HG03520 (cell line): ENCODE results near the gene OR10H2.
"Not testable (repeated sequence)": the region's sequence is repeated elsewhere in the genome, so short reads cannot be mapped to it uniquely, and the experiment has no call there.

Source experiments
- ATAC-seq: cut with Tn5 transposase; IDR thresholded peaks from one replicate; pipeline ENCODE4 v1.9.1; 2021; ENCODE audit warnings: mild to moderate bottlenecking, moderate library complexity; ENCODE audit not compliant: unreplicated experiment

Gene OR10H2, protein sequence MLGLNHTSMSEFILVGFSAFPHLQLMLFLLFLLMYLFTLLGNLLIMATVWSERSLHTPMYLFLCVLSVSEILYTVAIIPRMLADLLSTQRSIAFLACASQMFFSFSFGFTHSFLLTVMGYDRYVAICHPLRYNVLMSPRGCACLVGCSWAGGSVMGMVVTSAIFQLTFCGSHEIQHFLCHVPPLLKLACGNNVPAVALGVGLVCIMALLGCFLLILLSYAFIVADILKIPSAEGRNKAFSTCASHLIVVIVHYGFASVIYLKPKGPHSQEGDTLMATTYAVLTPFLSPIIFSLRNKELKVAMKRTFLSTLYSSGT

DNA sequence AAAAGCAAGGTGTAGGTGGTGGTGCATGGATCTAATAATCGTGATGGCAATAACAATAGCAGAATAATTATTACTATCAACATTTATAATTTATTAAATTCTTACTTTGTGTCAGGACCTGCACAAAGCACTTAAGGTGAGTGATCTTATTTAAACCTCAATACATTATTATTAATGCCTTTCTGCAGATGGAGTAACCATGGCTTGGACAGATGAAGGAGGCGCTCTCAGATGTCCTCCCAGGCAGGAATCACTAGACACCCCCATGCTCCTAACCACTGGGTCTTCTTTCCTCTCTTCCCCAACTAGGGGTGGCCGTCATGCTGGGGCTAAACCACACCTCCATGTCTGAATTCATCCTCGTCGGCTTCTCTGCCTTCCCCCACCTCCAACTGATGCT is at the start of gene OR10H2:
Gene OR10H2, plus strand, starts transcription at position 301 of the 400 bp plus-strand sequence. Its CDS starts 20 bp downstream, at position 321.
- ATAC-seq = no peak

DNA sequence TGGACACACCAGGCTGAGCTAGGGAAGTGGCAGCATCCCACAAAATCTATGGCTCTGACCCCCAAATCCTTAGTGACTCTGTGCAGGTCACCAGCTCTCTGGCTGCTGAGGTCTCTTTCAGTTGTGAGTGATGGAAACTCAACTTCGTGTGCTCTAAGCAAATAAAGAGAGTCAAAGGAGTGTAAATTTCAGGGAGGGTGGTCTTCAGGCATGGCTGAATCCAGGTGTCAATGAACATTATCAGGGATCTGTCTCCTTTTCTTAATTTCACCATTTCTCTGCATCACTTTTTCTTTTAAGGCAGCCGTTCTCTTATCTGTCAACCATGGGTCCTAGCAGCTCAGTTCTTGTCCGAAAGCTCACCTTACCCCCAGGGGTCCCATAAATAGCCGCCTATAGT is 48.7 kb upstream of the OR10H2 start:
- no peak for ATAC-seq

DNA sequence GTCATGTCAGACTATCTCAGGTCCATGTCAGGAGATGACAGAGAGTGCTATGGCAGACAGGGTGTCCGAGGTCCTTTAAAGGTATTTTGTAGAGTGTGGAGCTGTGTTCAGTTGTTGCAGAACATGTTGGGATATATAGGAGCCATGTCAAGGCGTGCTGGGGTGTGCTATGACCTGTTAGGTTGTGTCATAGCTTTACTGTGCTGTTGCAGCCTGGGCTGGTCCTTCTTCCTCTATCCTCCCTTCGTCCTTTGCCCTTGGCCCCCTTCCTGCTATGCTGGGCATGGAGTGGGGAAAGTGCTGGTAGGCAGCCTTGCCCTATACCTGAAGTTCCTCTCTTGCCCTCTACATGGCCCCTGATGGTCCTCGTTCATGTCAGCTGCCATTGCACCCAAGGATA is 48.0 kb upstream of the OR10H2 start:
- not testable (repeated sequence) for ATAC-seq

DNA sequence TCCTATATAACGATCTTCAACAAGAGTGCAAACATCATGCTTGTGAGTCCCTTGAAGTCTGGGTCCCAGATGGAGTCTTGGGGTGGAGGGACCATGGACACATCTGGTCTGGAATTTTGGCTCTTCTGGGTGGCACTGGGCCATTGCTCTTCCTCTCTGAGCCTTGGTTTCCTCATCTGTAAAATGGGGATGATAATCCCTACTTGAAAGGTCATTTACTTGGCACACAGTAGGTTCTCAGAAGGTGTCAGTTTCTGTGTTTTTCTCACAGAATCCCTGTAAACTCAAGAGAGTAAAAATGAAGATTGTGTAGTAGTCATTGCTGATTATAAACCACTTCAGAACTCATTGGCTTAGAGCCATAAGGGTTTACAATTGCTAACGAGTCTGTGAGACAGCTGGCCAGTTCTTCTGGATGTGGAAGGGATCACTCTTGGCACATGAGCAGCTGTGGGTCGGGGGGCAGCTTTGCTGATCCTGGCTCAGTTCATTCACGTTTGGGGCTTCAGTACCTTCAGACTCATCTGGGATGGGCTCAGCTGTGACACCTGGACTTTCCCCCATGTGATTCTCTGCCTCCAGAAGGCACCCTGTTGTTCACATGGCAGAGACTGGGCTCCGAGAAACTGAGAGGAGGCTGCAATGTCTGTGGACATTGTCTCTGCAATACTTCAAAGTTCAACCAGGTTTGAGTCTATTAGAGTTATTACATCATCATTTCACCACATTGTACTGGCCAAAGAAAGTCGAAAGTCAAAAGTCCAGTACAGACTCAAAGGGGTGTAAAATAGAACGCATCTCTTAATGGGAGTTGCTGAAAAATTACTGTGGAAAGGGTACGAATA is 47.1 kb upstream of the OR10H2 start:
- ATAC-seq = no peak

DNA sequence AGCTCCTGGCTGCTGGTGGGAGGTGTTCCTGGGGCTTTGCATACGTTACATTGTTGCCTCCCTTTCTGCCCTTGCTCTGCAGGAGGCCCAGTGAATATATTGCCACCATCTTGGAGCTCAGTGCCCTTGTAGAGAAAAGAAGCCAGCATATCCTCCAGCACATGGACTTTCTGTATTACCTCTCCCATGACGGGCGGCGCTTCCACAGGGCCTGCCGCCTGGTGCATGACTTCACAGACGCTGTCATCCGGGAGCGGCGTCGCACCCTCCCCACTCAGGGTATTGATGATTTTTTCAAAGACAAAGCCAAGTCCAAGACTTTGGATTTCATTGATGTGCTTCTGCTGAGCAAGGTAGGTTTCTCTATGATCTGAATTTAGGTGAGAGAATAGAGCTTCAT is 44.4 kb upstream of the OR10H2 start:
- ATAC-seq = no peak

DNA sequence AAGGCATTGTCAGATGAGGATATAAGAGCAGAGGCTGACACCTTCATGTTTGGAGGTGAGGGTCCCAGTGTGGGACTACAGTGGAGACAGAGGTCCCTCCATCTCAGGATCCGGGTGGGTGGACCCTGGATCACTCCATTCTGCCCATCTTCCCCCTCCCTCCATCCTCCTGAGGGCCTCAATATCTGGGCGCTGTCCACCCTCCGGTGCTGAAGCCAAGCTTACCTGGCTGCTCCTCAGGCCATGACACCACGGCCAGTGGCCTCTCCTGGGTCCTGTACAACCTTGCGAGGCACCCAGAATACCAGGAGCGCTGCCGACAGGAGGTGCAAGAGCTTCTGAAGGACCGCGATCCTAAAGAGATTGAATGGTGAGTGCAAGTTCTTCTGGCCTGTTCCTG is 43.0 kb upstream of the OR10H2 start:
- ATAC-seq = no peak

DNA sequence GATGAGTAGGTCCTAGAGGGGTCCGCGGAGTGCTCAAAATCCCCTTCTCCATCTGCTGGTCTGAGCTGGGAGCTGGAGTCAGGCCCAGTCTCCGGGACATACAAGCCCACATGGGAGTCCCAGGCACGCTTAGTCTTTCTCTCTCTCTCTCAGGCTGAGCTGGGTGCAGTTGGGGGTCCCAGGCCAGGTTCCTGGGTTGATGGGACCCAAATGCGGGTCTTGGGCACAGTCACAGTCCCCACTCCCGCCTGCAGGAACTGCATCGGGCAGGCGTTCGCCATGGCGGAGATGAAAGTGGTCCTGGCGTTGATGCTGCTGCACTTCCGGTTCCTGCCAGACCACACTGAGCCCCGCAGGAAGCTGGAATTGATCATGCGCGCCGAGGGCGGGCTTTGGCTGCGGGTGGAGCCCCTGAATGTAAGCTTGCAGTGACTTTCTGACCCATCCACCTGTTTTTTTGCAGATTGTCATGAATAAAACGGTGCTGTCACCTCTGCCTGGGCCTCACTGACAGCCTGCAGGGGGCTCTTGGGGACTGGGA is 31.1 kb upstream of the OR10H2 start:
- no peak for ATAC-seq

DNA sequence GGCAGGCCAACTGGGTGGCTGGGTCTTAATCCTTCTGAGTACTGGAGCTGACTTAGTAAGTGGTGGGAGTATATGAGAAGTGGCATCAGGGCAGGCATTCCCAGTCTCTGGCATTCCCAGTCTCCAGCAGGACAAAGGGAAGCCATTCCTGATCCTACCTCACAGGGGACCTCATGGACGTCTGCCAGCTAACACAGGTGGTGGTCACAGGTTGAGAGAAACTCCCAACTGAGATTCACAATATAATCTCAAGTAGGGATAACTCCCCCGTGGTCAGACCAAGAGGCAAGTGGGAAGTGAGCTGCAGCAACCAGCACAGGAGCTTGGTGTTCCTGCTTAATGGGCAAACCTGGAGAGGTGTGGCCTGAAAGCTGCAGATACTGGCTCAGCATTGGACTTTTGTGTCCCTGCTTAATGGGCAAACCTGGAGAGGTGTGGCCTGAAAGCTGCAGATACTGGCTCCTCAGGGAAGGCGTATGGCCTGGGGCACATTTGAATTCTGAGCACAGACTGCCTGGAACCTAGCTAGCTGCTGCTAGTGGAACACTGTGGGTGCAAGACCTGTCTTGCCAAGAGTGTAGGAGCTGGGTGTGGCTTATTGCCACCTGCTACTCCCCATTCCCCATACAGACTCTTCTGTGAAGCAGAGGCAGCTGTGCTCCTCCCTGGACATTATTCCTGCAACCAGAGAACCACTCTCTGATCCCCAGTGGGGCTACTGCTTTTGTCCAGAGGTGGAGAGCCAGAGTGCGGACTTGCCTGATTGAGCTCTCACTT is 25.9 kb upstream of the OR10H2 start:
- ATAC-seq = no peak

DNA sequence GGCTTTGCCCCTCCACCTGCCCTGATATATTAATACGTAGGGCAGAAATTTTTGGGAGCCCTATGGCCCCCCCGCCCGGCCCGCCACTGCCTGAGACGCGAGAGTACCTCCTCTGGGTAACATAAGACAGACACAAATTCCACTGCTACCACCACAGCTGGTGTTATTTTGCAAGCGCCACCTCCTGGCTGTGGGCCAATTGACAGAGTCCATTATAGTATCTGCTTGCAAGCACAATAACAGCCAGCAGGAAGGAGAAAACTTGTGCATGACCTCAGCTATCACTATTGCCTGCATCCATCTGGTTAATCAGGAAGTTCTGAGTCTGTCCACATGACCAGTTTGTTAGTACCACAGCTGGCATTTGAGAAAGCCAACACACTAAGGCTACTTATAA is 25.3 kb upstream of the OR10H2 start:
- ATAC-seq = no peak

DNA sequence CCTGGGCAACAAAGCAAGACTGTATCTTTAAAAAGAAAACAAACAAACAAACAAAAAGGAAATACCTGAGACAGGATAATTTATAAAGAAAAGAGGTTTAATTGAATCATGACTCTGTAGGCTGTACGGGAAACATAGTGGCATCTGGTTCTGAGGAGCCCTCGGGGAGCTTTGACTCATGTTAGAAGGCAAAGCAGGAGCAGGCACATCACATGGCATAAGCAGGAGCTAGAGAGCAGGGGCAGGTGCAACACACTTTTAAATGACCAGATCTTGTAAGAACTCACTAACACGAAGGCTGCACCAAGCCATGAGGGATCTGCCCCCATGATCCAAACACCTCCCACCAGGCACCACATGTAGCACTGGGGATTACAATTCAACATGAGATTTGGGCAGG is 13.2 kb upstream of the OR10H2 start:
- no peak for ATAC-seq

DNA sequence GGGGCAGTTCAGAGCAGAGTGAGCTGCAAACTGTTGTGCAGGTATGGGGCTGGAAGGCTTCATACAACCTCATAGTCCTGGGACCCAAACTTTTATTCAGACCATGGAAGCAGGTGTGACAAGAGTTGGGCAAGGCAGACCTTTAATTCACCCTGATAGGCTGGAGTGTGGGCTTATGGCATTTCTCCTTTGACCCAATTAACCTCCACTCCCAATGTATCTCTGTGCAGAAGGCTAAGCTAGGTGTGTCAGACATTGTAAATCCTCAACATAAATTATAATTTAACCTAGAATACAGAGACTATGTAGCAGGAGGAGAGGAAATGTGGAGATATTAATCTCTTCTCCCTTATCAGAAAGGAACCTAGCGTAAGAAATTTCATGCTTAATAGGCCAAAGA is 12.2 kb upstream of the OR10H2 start:
- no peak for ATAC-seq

DNA sequence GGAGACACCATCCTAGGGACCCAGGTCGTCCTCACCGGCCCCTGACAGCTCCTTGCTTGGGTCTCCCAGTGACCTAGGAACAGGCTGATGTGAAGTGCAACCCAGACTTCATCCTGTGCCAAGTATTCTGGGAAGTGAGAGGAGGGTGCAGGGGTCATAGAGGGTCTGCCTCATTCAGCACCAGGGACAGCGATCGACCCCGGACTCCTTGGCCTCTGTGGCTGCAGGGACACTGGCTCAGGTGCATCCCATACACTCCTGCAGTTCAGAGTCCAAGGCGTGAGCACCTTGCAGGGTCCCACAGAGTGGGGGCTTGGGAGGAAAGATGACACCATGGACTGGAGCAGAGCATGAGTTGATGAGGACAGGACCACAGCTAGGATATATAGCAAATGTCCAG is 10.0 kb upstream of the OR10H2 start:
- ATAC-seq = no peak

DNA sequence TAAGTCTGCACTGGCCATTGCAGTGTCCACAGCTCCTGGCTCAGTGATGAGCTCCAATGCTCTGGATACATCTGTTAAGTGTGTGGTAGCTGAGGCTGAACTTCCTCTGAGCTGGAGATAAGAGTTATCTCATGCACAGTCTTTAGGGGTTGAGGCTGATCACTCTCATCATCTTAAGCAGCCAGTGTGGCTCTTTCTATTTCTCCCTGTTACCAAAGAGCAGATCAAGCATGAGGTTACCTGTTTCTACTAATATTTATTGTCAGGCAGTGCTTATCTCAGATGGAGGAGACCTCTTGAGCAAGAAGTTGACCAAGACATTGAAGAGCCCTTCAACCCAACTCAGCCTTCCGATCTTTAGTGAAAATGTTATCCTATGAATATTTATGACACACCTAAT is 6.6 kb upstream of the OR10H2 start:
- no peak for ATAC-seq

DNA sequence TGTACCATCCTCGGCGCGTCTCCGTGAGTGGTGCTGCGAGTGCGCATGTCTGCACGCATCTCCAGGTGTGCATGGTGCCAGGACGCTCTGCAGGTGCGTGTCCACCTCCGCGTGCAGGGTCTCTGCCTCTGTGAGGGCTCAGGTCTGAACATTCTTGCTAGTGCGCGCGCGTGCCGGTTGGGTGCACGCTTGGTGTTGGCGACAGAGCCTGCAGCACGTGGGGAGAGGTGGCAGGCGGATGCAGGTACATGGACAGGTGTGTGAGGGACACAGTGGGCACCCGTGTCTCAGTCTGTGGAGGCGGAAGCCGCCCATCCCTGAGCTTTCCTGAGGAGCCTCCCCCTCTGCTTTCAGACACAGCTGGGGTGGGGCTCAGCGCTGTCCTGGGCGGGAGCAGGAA is 4.9 kb upstream of the OR10H2 start:
- no peak for ATAC-seq

DNA sequence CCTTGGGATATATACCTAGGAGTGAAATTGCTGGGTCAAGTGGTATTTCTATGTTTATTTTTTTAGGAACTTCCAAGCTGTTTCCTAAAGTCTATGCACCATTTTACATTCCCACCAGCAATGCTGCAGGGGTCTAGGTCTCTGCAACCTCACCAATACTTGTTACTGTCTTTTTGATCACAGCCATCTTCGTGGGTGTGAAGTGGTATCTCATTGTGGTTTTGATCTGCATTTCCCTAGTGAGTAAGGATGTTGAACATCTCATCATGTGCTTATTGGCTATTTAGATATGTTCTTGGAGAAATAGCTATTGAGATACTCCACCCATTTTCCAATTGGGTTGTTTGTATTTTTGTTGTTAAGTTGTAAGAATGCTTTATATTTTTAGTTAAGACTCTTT is 2.7 kb downstream of the OR10H2 start:
- no peak for ATAC-seq

DNA sequence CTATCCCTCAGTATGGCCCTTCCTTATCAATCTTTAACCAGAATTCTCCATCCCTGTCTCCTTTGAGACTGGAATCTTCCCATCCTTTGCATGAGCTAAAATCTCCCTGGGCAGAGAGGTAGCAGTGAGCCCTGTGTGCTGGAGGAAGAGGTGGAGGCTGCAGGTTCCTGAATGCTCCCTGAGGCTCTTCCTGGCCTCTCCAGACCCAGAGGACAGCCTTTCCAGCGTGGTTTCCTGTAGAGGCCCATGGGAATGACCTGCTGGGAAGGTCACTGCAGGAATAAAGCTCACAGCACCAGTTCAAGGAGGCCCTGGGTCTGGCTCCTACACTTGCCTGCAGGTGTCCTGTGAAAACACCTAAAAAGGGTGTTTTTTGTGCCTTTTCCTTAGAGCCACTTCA is 4.6 kb downstream of the OR10H2 start:
- ATAC-seq = no peak

DNA sequence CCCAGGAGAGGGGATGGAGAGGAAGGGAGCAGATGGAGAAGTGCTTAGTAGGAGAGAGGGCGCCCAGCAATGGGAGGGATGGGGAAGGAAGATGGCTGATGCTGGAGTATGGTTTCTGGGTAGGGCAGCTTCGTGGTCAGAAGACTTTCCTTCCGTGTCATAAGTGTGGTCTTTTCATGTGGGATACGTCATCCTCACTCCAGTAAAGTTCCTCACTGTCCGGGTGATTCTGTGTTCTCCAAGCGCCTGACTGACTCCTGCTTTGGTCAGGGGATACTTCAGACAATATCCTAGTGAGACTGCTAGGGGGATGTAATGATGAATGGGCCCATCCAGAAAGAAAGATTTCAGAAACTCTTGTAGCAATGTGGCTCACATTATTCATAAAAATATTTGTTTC is 6.1 kb downstream of the OR10H2 start:
- ATAC-seq = no peak

DNA sequence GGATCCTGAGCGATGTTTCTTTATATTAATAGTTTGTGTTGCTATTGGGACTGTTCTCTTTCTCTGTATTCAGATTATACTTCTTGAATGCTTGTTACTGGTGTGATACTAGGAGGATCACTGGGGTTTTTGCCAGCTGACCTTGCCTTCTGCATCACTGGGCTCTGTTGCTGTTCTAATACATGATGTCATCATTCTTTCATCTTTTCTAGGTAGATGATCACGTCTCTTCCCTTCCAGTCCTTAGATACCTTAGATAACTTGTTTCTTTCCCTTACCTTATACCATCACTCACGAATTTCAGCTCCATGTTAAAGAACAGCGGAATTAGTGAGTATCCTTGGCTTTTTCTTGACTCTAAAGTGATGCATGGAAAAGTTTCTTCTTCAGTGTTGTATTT is 9.9 kb downstream of the OR10H2 start, which contains the start of gene OR10H3:
Gene OR10H3, plus strand, starts transcription at position 264 of the 400 bp plus-strand sequence. CDS start 3,408 bp downstream, outside the sequence.
- ATAC-seq = no peak

DNA sequence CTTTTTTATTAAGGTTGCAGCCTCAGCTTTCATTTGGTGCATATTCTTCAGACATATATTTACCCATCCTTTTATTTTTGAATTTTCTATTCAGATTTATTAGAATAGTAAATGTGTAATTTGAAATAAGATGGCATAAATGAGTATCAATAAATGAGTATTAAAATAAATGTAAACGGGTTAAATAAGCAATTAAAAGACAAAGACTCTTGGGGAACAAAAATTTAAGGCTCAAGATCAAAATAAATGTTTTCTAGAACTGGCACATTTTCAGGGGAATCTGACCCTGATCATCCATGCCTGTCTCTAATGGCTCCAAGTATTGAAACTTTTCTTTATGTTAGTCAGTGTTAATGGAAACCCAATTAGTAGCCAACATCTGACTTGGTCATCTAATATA is 13.0 kb downstream of the OR10H2 start:
- no peak for ATAC-seq

DNA sequence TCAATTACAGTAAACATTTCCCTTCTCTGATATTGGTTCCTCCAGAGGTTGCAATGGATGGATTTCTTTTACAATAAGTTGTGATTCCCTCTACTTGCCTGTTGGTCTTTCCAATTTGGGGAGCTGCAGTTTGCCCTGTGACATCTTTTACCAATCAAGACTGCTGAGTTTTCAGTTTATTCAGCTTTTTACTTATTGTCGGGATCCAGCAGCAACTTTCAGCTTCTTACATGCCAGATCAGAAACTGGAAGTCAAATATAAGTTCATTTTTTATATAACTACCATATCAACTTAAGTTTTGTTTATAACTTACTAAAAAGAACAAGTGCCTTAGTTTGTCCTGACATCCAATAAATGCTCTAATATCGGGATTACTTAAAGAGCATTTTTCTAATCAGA is 20.4 kb downstream of the OR10H2 start:
- no peak for ATAC-seq

DNA sequence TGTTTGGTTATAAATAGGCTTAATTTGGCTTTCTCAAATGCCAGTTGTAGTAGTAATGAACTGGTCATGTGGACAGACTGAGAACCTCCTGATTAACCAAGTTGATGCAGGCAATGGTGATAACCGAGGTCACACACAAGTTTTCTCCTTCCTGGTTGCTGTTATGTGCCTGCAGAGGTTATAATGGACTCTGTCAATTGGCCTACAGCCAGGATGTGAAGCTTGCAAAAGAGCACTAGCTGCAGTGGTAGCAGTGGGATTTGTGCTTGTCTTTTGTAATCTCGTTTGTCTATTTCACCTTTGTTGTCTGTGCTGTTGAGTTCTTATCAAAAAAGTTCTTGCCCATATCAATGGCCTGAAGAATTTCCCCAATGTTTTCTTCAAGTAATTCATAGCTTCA is 30.6 kb downstream of the OR10H2 start:
- no peak for ATAC-seq
